ENCODE measurements around the gene ACOT13.
A peak's percentile ranks its signal among the peaks of the same experiment; 100 is the strongest.

Gene ACOT13

GRCh38 chr6:24720604-24721460, 54.0 kb downstream of the ACOT13 start (continued):
- TF ChIP-seq, protein P1, sequence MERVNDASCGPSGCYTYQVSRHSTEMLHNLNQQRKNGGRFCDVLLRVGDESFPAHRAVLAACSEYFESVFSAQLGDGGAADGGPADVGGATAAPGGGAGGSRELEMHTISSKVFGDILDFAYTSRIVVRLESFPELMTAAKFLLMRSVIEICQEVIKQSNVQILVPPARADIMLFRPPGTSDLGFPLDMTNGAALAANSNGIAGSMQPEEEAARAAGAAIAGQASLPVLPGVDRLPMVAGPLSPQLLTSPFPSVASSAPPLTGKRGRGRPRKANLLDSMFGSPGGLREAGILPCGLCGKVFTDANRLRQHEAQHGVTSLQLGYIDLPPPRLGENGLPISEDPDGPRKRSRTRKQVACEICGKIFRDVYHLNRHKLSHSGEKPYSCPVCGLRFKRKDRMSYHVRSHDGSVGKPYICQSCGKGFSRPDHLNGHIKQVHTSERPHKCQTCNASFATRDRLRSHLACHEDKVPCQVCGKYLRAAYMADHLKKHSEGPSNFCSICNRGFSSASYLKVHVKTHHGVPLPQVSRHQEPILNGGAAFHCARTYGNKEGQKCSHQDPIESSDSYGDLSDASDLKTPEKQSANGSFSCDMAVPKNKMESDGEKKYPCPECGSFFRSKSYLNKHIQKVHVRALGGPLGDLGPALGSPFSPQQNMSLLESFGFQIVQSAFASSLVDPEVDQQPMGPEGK (tag by site-specific recombination; IDR thresholded peaks at IDR 0.05) = peak; percentile 96; the same call in 1 of the 2 replicates
- TF ChIP-seq ZNF132 (tag by site-specific recombination; IDR thresholded peaks at IDR 0.05; ENCODE audit: borderline replicate concordance) (no peak), ZFP3 (tag by site-specific recombination; IDR thresholded peaks at IDR 0.05; ENCODE audit: low read depth) (no peak), TCF7L2 (IDR thresholded peaks at IDR 0.05; ENCODE audit: borderline replicate concordance, low read depth, low read length) (no peak), ZNF701 (tag by site-specific recombination; IDR thresholded peaks at IDR 0.05) (no peak), ZNF133 (tag by site-specific recombination; IDR thresholded peaks at IDR 0.05) (no peak), ZNF394 (tag by site-specific recombination; IDR thresholded peaks at IDR 0.05; ENCODE audit: borderline replicate concordance) (peak; percentile 68; the same call in 1 of the 2 replicates), OSR2 (tag by site-specific recombination; IDR thresholded peaks at IDR 0.05) (no peak), ZBTB44 (tag by site-specific recombination; IDR thresholded peaks at IDR 0.05) (no peak; the same call in 1 of the 2 replicates), ZNF610 (tag by site-specific recombination; IDR thresholded peaks at IDR 0.05; ENCODE audit: borderline replicate concordance) (0 out of 2 replicates have a peak, but pooled peaks have one; percentile 18), ZNF266 (tag by site-specific recombination; IDR thresholded peaks at IDR 0.05; ENCODE audit: low read depth) (no peak), HOXA7 (CRISPR knock-in tag; IDR thresholded peaks at IDR 0.05; ENCODE audit: borderline replicate concordance) (no peak), ZNF792 (tag by site-specific recombination; IDR thresholded peaks at IDR 0.05) (no peak), ZNF202 (tag by site-specific recombination; IDR thresholded peaks at IDR 0.05; ENCODE audit: borderline replicate concordance) (no peak), ZNF624 (tag by site-specific recombination; IDR thresholded peaks at IDR 0.05) (no peak), ZNF26 (tag by site-specific recombination; IDR thresholded peaks at IDR 0.05) (no peak), ZNF473 (tag by site-specific recombination; IDR thresholded peaks at IDR 0.05) (no peak), ZBTB1 (tag by site-specific recombination; IDR thresholded peaks at IDR 0.05) (no peak), KLF16 (tag by site-specific recombination; IDR thresholded peaks at IDR 0.05) (peak; percentile 83), ZBTB17 (tag by site-specific recombination; IDR thresholded peaks at IDR 0.05) (peak; percentile 92)
- TF ChIP-seq, protein P2, sequence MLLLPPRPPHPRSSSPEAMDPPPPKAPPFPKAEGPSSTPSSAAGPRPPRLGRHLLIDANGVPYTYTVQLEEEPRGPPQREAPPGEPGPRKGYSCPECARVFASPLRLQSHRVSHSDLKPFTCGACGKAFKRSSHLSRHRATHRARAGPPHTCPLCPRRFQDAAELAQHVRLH (tag by site-specific recombination; IDR thresholded peaks at IDR 0.05) = no peak
- TF ChIP-seq, protein P3, sequence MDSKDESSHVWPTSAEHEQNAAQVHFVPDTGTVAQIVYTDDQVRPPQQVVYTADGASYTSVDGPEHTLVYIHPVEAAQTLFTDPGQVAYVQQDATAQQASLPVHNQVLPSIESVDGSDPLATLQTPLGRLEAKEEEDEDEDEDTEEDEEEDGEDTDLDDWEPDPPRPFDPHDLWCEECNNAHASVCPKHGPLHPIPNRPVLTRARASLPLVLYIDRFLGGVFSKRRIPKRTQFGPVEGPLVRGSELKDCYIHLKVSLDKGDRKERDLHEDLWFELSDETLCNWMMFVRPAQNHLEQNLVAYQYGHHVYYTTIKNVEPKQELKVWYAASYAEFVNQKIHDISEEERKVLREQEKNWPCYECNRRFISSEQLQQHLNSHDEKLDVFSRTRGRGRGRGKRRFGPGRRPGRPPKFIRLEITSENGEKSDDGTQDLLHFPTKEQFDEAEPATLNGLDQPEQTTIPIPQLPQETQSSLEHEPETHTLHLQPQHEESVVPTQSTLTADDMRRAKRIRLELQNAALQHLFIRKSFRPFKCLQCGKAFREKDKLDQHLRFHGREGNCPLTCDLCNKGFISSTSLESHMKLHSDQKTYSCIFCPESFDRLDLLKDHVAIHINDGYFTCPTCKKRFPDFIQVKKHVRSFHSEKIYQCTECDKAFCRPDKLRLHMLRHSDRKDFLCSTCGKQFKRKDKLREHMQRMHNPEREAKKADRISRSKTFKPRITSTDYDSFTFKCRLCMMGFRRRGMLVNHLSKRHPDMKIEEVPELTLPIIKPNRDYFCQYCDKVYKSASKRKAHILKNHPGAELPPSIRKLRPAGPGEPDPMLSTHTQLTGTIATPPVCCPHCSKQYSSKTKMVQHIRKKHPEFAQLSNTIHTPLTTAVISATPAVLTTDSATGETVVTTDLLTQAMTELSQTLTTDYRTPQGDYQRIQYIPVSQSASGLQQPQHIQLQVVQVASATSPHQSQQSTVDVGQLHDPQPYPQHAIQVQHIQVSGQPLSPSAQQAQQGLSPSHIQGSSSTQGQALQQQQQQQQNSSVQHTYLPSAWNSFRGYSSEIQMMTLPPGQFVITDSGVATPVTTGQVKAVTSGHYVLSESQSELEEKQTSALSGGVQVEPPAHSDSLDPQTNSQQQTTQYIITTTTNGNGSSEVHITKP (tag by site-specific recombination; IDR thresholded peaks at IDR 0.05) = peak; percentile 100
- TF ChIP-seq, protein P4, sequence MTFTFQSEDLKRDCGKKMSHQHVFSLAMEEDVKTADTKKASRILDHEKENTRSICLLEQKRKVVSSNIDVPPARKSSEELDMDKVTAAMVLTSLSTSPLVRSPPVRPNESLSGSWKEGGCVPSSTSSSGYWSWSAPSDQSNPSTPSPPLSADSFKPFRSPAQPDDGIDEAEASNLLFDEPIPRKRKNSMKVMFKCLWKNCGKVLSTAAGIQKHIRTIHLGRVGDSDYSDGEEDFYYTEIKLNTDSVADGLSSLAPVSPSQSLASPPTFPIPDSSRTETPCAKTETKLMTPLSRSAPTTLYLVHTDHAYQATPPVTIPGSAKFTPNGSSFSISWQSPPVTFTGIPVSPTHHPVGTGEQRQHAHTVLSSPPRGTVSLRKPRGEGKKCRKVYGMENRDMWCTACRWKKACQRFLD (tag by site-specific recombination; IDR thresholded peaks at IDR 0.05) = no peak
- TF ChIP-seq, protein P5, sequence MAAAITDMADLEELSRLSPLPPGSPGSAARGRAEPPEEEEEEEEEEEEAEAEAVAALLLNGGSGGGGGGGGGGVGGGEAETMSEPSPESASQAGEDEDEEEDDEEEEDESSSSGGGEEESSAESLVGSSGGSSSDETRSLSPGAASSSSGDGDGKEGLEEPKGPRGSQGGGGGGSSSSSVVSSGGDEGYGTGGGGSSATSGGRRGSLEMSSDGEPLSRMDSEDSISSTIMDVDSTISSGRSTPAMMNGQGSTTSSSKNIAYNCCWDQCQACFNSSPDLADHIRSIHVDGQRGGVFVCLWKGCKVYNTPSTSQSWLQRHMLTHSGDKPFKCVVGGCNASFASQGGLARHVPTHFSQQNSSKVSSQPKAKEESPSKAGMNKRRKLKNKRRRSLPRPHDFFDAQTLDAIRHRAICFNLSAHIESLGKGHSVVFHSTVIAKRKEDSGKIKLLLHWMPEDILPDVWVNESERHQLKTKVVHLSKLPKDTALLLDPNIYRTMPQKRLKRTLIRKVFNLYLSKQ (tag by site-specific recombination; IDR thresholded peaks at IDR 0.05; ENCODE audit: borderline replicate concordance) = no peak
- TF ChIP-seq, protein P6, sequence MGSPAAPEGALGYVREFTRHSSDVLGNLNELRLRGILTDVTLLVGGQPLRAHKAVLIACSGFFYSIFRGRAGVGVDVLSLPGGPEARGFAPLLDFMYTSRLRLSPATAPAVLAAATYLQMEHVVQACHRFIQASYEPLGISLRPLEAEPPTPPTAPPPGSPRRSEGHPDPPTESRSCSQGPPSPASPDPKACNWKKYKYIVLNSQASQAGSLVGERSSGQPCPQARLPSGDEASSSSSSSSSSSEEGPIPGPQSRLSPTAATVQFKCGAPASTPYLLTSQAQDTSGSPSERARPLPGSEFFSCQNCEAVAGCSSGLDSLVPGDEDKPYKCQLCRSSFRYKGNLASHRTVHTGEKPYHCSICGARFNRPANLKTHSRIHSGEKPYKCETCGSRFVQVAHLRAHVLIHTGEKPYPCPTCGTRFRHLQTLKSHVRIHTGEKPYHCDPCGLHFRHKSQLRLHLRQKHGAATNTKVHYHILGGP (tag by site-specific recombination; IDR thresholded peaks at IDR 0.05) = no peak

All from HEK293 (cell line).